Lower lobe of right lung (tissue), 2 donors: ENCODE data around the gene VCP. TPM values are rescaled to one million over a fixed set of nuclear protein-coding genes. Genes with fewer than 3 reads are reported as not detected.
A peak's percentile ranks its signal among the peaks of the same experiment; 100 is the strongest.

Experiments
- ATAC-seq, 2 donors: fragments of 200-7000 bp; cut with Tn5 transposase; one replicate each; pipeline ENCODE4 v1.9.1; 2020 to 2022; ENCODE audit warnings: mild to moderate bottlenecking in 2 of 2, moderate library complexity in 2 of 2
- DNase-seq: peaks from one replicate; pipeline ENCODE4 v3.0.0-alpha.2; 2020
- H3K27ac ChIP-seq: fragments of 200-600 bp; one replicate; pipeline ENCODE4 v1.8.0; 2022
- H3K27me3 ChIP-seq: fragments of 200-600 bp; one replicate; pipeline ENCODE4 v1.8.0; 2022; ENCODE audit warnings: low read depth
- H3K36me3 ChIP-seq: fragments of 200-600 bp; one replicate; pipeline ENCODE4 v1.8.0; 2022; ENCODE audit warnings: mild to moderate bottlenecking
- H3K4me1 ChIP-seq: fragments of 200-600 bp; one replicate; pipeline ENCODE4 v1.8.0; 2022
- H3K4me3 ChIP-seq: fragments of 200-600 bp; one replicate; pipeline ENCODE4 v1.8.0; 2022; ENCODE audit warnings: mild to moderate bottlenecking
- H3K9me3 ChIP-seq: fragments of 200-600 bp; one replicate; pipeline ENCODE4 v1.8.0; 2022
- CTCF ChIP-seq: fragments of 200-600 bp; IDR thresholded peaks from one replicate; pipeline ENCODE4 v1.8.0; 2022; ENCODE audit warnings: antibody characterized with exemption, mild to moderate bottlenecking
- intact Hi-C: fragments of 100-400 bp; cut with DNase I; formaldehyde crosslinking; loops from one replicate; pipeline ENCODE4 v1.11.0; 2022
- total RNA-seq: library from RNA; stranded (reverse); fragmentation: NEBNext Ultra II Directional; extraction: Animal tissue kit (Norgen Biotek cat#: 25700); gene quantifications from one replicate; pipeline ENCODE4 v1.2.1, GENCODE V29; 2021
- donor health status: DM: no; HTN: yes; CAD: no; lungs with severe emphysema.

Gene VCP
- total RNA-seq, 1 donor from 2014 or later, result 175 TPM

GRCh38 chr9:35105571-35106342 lies 33.3 kb upstream of the VCP start:
- no peak for TF ChIP-seq CTCF
- intact Hi-C loops, result no loop called here
- ATAC-seq (no peak), DNase-seq (no peak)
- Histone ChIP-seq H3K9me3 (no peaks in the 10 kb centered on the region), H3K4me3 (no peak overlapping the region), H3K36me3 (peaks cover 53% of the 10 kb centered on the region), H3K27ac (no peak overlapping the region), H3K27me3 (no peaks in the 10 kb centered on the region), H3K4me1 (peaks cover 39% of the 10 kb centered on the region)

DNA sequence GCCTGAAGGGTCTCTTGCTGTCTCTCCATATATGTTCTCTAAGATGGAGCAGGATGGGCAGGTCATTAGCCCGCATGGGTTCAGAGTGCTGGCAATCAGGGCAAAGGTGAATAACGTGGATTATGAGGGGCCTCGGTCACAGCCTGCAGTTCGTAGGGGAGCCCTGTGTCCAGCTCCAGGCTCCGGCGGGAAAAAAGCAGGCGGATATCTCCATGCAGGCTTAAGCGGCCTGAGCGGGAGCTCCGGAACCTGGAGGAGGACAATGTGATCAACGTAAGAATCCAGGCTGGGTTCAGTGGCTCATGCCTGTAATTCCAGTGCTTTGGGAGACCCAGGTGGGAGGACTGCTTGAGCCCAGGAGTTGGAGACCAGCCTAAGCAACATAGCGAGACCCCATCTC lies 32.7 kb upstream of the VCP start:
- ATAC-seq, result no peak
- TF ChIP-seq CTCF, result no peak
- Histone ChIP-seq H3K27ac (no peak overlapping the region), H3K4me3 (no peak overlapping the region), H3K4me1 (peaks cover 32% of the 10 kb centered on the region), H3K36me3 (peaks cover 60% of the 10 kb centered on the region), H3K9me3 (no peaks in the 10 kb centered on the region), H3K27me3 (no peaks in the 10 kb centered on the region)
- no peak for DNase-seq
- intact Hi-C loops, result no loop called here

- ATAC-seq, result no peak
- DNase-seq, result no peak
- Histone ChIP-seq H3K9me3 (no peaks in the 10 kb centered on the region), H3K4me3 (no peak overlapping the region), H3K27ac (no peak overlapping the region), H3K4me1 (peaks cover 27% of the 10 kb centered on the region), H3K36me3 (peaks cover 65% of the 10 kb centered on the region), H3K27me3 (no peaks in the 10 kb centered on the region)
- intact Hi-C loops, result no loop called here
- no peak for TF ChIP-seq CTCF
These were observed 32.2 kb upstream of the VCP start for GRCh38 chr9:35104586-35104985.

GRCh38 chr9:35103660-35104191 lies 31.3 kb upstream of the VCP start:
- Histone ChIP-seq H3K27ac (peak overlapping the region; percentile 84), H3K4me1 (peaks cover 18% of the 10 kb centered on the region), H3K36me3 (peaks cover 68% of the 10 kb centered on the region), H3K4me3 (peak overlapping the region; percentile 71), H3K9me3 (no peaks in the 10 kb centered on the region), H3K27me3 (no peaks in the 10 kb centered on the region)
- DNase-seq, result no peak
- peak in 1 of 2 donors; percentile 1 for ATAC-seq
- TF ChIP-seq CTCF, result no peak
- intact Hi-C loops, result no loop called here

- DNase-seq (peak; percentile 96), ATAC-seq (peak; percentile 97 to 99)
- Histone ChIP-seq H3K4me1 (peaks cover 18% of the 10 kb centered on the region), H3K36me3 (peaks cover 61% of the 10 kb centered on the region), H3K27ac (peak within 1 kb of the TSS; percentile 84), H3K9me3 (no peaks in the 10 kb centered on the region), H3K27me3 (no peaks in the 10 kb centered on the region), H3K4me3 (peak within 1 kb of the TSS; percentile 71)
- intact Hi-C loops, result no loop called here
- TF ChIP-seq CTCF, result no peak
These were observed 30.6 kb upstream of the VCP start, which contains the start of gene STOML2 for GRCh38 chr9:35102769-35103659. TSS of gene STOML2 (minus strand) at chr9:35103131. CDS start at chr9:35103094, 37 bp downstream.
